Superior temporal gyrus (tissue), 1 donor: Measurements from ENCODE around the gene ADAP1.
"Not testable (repeated sequence)": the region's sequence is repeated elsewhere in the genome, so short reads cannot be mapped to it uniquely, and the experiment has no call there.

Source experiments
- DNase-seq: peaks from one replicate; pipeline ENCODE4 v3.0.0-alpha.2; 2016; ENCODE audit errors: extremely low spot score

ADAP1 gene

DNA sequence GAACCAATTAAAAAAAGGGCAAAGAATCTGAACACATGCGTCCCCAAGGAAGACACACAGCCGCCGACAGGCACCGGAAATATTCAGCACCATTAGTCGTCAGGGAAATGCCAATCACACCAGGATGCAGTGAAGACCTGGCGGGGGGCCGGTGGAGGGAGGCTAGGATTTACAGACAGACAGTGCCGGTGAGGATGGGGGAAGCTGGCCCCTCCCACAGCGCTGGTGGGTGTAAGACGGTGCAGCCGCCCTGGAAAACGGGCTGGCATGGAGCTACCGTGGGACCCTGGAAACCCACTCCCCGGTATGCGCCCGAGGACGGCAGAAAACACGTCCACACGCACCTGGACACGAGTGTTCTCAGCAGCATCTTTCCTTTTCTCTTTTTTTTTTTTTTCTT, 4.8 kb upstream of the ADAP1 start:
- no peak for DNase-seq

DNA sequence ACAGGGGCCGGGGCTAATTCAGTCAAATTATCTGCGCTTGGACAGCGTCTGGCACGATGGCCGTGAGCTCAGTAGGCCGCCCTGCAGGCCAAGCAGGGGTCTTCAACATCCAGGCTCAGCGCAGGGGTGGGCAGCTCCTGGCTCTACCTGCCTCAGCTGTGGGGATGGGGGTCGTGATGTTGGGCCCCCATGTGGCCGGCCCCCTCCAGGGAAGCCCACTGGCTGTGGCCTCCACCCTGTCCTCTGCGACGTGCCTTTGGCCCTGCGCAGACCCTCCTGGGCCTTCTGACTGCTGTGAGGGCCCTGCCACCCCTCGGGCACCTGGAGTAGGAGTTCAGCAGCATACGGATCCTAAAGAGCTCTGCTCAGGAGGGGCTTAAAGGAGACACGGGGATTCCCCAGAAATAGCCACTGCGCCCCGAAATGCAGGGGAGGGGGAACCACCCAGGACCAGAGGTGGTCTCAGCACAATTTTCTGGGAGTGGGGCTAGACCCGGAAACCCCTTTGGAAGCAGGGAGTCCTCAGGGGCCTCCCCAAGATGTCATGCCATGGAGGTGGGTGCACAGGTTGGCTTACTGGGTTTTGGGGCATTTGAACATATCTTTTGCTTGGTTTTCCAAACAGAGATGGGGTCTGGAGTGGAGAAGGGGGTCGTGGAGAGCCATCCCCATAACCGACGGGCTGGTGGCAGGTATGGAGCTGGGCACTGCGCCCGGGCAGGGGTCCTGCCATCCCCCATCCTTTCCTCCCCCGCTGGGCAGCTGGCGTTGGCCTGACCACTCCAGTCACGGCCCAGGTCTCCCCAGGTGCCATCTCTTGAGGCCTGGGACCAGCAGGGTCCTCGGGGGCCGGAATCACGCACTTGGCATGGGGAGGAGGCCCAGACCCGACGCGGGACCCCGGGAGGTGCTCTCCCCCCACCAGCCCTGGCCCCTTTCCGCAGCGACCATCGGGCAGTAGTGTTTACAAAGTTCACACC, 4.0 kb upstream of the ADAP1 start:
- DNase-seq = no peak

DNA sequence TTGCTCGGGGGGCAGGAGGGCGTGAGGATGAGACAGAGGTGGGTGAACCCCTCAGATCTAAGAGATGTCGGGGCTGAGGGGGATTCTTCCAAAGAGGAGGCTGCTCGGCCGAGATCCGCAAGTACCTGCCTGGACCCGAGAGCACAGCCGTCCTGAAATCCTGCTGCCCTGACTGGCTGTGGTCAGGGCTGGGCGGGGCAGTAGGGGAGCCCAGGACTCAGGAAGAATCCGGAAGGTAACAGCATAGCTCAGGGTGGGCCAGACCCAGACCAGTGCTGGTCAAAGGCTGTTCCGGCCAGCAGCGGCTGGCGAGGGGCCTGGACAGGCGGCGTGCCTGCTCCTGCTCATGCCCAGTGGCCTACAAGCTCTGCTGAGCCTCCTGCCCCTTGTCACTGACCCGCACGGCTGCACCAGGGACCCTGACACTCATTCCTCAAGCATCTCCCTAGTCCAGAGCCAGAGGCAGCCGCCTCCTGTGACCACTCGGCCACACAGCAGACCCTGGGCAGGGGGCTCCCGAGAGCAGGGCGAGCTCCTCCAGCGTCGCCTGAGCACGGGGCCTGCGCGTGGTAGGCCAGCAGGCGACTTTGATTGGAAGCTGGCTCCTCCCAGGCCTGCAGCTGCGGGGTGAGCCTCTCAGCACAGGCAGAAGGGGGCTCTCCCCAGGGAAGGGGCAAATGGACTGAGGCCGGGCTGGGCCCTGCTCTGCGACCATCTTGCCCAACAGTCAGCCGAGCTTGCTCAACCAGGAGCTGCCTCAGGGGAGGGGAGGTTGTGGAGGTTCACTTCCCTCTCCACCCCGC, 3.1 kb upstream of the ADAP1 start:
- DNase-seq = no peak

DNA sequence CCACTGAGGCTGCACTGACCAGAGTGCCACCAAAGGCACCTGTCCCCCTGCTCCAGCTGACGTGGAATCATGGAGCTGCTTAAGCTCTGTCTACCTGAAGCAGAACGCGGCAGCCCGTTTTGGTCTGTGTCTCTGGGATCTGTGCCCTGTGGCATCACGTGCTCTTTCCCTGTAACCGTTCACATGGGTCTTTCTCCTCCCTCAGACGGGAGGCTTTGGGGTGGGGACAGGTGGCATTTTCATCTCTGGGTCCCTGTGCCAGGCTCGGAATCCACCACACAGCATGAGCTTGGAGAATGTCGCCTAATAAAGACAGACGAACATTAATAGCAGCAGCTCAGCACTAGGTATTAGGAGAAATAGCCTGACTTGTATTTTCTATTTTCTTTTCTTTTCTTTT, 1.6 kb upstream of the ADAP1 start:
- DNase-seq = no peak

DNA sequence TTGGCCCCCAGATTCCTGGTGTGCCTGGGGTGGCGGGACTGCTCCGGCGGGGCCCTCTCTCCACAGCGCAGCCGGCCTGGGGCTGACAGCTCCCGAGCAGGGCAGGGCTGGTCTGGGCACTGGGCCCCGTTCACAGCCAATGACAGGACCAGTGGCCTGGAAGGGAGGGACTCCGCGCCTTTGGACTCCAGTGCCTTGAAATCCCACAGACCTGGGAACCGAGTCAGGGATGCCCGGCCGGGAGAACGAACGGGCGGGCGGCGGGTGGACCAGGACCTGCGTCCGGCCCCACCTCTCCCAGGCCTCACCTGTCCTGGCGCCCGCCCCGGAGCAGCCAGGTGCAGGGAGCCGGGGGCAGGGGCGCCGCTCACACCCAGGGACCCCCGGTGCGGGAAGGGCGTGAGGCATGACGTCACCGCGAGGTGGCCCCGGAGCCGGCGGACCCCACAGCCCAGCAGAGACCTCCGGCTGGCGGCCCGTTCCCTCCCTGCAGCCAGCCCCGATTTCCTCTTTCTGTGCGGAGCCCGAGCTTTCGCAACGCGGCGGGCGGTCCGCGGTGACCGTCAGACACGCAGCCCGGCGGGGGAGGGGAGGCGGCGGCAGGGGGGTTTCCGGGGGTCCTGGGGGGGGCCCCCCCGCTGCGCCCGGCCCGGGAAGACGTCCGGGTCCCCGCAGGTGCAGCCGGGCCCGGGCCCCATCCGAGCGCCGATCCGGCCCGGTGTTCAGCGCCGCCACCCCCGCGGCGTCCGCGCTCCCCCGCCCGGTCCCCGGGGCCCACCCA, 743 bp downstream of the ADAP1 start:
- DNase-seq = peak; percentile 81

DNA sequence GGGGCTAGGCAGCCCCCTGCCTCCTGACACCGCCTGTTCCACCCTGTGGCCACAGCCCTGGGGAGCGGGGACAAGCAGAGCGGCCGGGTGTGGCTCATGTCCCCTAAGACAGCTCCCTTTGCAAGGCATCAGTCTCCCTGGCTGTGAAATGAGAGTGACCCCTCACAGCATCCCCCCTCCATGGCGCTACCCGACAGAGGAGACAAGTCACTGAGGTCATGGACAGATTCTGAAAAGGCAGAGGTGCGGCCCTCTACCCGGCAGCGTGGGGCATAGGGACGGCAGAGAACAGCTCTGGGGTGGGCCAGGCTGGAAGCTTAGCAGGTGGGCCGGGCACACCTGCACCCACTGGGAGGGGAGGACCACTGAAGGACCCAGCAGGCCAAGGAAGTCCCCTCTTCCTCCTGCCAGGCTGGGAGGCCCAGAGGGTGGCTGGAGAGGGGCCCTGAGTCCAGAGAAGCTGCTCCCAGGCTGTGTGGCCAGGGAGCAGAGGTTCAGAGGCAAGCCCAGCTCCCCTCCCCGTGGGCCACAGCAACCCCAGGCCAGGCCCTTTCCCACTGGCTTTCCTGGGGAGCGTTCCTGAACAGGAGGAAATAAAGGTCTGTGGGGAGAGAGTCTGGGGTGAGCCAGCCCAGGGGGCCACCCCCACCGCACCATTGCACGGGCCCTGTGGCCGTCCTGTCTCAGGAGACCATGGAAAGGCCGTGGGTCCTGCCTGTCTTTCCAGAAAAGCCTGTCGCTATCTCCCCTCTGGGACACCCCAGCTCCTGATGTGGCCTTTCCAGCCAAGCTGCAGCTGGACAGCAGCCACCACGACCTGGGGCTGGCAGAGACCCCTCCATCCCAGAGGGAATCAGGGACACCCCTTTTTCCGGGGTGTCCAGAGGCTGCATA, 1.7 kb downstream of the ADAP1 start:
- no peak for DNase-seq

DNA sequence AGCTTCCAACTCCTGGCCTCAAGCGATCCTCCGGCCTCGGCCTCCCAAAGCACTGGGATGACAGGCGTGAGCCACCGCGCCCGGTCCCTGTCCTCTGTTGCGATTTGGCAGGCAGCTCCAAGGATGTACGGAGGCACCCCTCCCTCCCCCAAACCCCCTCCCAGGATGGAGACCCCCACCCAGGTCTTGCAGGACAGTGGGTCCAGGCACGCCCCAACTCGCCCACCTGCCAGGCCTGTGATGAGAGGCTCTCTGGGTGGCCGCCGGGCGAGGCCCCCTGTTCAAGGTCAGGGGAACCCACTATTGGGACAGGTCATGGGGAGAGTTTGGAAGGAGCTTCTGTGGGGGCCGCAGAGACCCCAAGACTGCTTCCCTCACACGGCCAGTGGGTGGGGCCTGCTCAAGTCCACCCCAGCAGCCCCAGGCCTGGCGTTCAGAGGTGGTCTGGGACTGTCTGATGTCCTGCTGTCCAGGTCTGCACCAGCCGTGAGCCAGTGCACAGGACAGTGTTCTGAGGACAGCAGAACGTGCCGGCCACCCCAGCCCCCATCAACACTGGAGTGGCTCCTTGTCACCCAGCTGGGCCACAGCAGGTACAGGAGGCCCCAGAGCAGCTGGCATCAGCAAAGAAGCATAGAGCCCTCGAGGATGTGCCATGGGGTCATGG, 2.5 kb downstream of the ADAP1 start:
- DNase-seq = no peak

DNA sequence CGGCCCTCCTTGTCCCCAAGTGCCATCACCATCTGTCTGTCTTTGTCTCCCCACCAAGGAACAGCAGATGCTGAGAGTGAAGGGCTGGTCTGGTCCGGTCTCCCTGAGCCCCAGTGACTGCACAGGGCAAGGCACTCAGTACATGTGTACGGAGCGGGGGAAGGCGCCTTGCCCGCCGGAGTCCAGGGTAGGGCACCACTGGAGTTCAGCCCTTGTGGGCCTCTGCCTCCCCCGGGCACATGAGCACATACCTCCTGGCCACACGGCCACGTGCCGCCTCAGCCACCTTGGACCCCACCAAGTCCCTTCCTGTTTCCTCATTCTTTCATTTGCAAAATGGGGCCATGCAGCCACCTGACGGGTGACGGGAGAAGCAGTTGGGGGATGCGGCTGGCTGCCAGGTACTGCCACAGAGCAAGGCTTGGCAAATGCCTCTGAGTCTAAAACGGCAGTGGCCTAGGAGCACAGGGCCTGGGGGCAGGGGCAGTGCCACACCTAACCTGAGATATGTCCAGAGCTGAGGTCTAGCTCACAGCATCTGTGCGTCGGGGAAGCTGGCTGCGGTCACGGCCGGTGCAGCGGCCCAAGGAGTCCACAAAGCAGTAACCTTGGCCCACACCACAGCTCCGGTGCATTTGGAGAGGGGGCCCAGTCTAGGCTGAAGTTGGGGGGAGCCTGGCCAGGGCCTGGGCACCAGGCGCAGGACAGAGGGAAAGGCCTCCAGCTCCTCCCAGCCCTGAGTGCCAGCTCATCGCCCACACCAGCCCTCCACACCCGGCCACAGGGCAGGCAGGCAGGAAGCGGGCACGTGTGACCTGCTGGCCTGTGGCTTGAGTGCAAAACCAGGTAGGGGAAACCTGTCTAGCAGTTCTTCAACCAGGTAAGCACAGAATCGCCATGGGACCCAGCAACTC, 5.2 kb downstream of the ADAP1 start:
- no peak for DNase-seq

DNA sequence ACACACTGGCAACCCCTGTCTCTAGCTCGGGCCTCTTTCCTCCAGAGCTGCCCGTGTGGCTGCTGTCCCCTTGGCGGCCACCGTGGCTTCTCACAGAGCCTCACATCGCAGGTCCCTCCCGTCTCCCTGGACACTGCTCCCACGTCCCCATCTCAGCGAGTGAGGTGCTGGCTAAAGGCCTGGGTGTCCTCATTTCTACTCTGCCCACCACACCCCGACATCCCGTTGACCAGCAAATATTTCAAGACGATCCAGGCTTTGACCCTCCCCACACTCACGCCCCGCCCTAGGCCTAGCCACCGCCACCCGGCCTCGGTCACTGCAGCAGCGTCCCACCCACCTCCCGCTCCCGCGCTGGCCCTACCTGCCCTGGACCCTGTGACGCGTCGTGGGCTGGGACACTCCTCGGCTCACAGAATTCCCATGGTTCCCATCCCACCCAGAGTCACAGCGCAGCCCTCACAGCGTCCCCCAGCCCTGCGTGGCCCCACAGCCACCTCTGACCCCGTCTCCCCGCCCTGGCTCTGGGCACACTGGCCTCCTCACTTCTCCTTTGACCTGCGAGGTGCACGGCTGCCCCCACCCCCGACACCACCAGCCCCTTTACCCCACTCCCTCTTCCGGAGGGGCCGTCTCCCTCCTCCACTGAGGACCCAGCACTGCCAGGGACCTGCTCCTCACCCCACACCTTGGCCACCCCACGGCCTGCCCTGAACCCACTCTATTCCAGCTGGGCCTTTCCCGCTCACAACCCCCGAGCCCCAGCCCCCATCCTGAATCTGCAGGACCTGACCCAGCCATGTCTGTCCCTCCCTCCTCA, 6.9 kb downstream of the ADAP1 start:
- no peak for DNase-seq

DNA sequence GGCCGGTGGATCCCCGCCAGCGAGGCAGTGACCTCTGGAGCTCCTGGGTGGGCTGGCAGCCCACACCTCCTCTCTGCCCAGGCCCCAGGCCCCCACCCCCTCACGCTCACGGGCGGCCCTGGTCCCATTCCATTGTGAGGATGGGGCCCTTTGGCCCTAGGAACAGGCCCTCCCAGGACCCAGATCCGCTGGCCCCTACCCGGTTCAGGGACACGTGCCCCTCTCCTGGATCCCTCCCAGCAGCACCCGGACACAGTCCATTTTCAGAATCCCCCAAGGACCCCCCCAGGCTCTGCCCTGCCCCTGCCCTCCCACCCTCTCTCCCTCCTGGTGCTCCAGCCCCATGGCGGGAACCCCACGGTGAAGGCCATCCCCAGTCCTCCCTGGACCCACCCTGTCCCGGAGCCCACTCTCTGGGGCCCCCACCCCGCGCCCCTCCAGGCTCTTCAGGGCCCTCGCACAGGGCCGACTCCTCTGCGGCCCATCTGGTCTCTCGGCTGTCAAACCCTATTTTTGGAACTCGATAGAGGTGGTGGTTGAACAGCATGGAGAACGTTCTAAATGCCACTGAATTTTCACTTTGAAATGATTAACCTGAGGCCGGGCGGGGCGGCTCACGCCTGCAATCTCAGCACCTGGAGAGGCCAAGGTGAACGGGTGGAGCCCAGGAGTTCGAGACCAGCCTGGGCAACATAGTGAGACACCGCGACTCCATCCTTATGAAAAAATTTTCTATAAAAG, 8.1 kb downstream of the ADAP1 start:
- no peak for DNase-seq

DNA sequence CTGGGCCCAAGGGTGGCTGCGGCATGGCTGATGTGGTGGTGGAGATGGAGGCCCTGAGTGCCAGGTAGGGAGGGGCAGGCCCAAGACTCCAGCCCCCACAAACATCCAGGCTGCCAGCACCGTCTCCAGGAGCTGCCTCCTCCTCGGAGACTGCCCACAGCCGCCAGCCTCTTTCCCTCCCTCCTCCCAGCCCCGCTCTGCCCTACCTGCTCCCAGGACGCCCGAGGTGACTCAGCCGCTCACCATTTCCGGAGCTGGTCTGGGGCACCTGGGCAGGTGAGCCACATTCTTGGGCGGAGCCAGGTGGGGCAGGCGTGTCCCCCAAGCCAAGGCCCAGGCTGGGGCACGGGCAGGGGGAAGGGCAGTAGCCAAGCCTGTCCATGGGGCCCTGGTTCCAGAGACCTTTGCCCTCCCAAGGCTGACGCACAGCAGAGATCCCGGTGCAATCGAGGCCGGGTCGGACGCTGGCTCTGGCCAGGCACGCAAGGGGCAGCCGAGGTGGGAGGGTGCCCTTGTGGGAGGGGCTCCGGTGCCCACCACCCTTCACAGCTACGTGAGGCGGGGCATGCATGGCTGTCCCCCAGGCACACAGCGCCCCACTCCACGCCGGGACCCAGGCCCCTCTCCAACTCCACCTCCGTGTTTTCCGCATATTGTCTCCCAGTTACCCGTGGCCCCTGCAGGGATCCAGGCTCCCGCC, 8.8 kb downstream of the ADAP1 start:
- DNase-seq = no peak

DNA sequence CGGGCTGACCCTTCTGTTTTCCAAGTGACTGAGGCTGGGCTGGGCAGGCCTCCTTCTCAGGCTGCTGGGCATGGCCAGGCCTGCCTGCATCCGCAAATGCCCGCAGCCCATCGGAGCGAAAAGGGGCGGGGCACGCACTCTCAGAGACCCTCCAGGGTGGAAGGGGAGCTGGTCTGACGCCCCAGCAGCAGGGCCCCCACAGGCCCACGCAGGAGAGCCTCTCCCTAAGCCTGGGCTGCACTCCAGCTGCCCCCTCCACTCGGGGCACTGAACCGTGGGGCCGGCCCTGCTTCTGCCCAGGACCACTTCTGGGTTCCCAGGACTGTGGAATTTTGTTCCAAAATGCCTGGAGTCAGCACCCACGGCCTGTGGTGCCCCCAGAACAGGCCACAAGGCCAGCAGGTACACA, 9.3 kb downstream of the ADAP1 start:
- DNase-seq = no peak

DNA sequence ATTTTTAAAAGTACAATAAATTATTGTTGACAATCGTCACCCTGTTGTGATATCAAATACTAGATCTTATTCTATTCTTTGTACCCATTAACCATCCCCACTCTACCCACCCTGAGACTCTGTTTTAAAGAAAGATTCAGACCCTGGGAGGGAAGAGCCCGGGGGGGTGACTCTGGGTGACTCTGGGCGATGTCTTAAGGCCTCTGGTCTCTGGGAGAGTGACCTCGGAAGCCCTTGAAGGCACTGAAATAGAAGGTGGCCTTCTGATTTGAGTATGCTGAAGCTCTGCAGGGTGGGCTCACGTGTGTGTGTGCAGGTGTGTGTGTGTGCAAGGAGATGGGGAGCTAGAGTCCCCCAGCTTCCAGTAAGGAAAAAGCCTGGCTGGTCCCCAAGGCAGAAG, 9.7 kb downstream of the ADAP1 start:
- DNase-seq = no peak

DNA sequence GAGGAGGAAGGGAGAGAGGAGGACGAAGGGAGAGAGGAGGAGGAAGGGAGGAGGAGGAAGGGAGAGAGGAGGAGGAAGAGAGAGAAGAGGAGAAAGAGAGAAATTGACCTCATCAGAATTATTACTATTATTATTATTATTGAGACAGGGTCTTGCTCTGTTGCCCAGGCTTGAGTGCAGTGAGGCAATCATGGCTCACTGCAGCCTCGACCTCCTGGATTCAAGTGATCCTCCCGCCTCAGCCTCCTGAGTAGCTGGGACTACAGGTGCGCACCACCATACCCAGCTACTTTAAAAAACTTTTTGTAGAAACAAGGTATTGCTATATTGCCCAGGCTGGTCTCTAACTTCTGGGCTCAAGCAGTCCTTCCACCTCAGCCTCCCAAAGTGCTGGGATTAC, 10.7 kb downstream of the ADAP1 start:
- not testable (repeated sequence) for DNase-seq

DNA sequence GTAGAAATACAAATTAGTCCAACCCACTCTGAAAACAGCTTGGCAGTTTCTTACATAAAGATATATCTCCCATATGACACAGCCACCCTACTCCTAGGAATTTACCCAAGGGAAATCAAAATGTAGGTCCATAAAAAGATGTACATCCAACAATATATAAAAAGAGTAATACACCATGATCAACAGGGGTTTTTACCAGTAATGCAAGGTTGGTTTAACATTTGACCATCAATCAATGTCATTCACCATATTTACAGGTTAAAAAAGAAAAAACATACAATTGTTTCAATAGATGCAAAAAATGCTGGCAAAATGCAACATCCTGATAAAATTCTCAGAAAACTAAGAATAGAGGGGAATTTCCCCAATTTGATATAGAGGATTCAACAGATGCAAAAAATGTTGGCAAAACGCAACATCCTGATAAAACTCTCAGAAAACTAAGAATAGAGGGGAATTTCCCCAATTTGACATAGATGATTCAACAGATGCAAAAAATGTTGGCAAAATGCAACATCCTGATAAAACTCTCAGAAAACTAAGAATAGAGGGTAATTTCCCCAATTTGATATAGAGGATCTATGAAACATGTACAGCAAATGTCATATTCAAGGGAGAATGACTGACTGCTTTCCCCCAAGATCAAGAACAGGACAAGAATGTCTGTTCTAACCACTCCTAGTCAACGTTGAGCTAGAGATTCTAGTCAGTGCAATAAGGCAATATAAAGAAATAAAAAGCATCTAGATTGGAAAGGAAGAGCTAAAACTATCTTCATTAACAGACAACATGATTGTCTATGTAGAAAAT, 13.7 kb downstream of the ADAP1 start:
- DNase-seq = no peak

DNA sequence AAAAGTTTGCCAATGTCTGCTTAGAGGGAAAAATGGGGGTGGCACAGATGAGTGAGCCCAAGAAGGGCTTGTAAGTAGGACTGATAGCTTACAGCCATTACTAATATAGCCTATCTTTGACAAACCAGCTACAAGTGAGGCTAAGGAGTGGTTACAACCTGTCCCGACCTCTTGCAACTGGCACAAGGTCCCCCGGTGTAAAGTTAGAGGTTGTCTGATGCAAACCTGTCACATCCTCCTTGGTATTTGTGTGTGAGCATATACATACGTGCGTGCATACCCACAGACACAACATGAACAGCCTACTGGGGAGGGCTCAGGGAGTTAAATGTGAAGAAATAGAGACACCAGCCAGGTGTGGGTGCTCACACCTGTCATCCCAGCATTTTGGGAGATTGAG, 14.6 kb downstream of the ADAP1 start:
- DNase-seq = no peak
